Gastroesophageal sphincter (tissue), 4 donors: ENCODE results near the gene ZNF814. TPM values are rescaled to one million over a fixed set of nuclear protein-coding genes. Genes with fewer than 3 reads are reported as not detected.
"Not testable (repeated sequence)": the region's sequence is repeated elsewhere in the genome, so short reads cannot be mapped to it uniquely, and the experiment has no call there.

Source experiments
- ATAC-seq: fragments of 150-250 bp; one replicate; pipeline ENCODE4 v1.9.1; 2016; ENCODE audit warnings: mild to moderate bottlenecking, moderate library complexity
- H3K27ac ChIP-seq, 4 donors: fragments of 200-600 bp; sonication (generic) in 3 of 4; 1 replicate in 3 of 4; 2 replicates in 1 of 4; pipeline ENCODE4 v1.5.1; 2016 to 2019
- H3K27me3 ChIP-seq: fragments of 200-600 bp; sonication (generic); one replicate; pipeline ENCODE4 v1.5.1; 2019
- H3K36me3 ChIP-seq, 2 donors: fragments of 200-600 bp; sonication (generic); one replicate each; pipeline ENCODE4 v1.5.1; 2019; ENCODE audit warnings: control low read depth in 1 of 2
- H3K4me1 ChIP-seq, 3 donors: fragments of 200-600 bp; sonication (generic); 1 replicate in 2 of 3; 2 replicates in 1 of 3; pipeline ENCODE4 v1.5.1; 2016 to 2019; ENCODE audit warnings: control low read depth in 2 of 3
- H3K4me3 ChIP-seq, 2 donors: fragments of 200-600 bp; sonication (generic); one replicate each; pipeline ENCODE4 v1.5.1; 2019; ENCODE audit warnings: mild to moderate bottlenecking in 1 of 2, moderate library complexity in 1 of 2
- H3K9me3 ChIP-seq, 3 donors: fragments of 200-600 bp; sonication (generic); one replicate each; pipeline ENCODE4 v1.5.1; 2017 to 2019; ENCODE audit warnings: control low read depth in 2 of 3
- EP300 ChIP-seq: sonication (generic); formaldehyde crosslinking; IDR thresholded peaks from one replicate; pipeline ENCODE4 v1.6.1; 2017; ENCODE audit warnings: antibody characterized with exemption, mild to moderate bottlenecking
- POLR2A ChIP-seq, 2 donors: fragments of 450-650 bp; IDR thresholded peaks; one replicate each; pipeline ENCODE4 v1.6.1; 2017; ENCODE audit warnings: antibody characterized with exemption in 2 of 2, mild to moderate bottlenecking in 2 of 2, moderate library complexity in 1 of 2
- POLR2AphosphoS5 ChIP-seq: sonication (generic); formaldehyde crosslinking; IDR thresholded peaks from one replicate; pipeline ENCODE4 v1.6.1; 2017; ENCODE audit warnings: antibody characterized with exemption
- WGBS, 2 donors: methylation state at CpG; one replicate each; pipeline ENCODE4 v1.1.5; 2018; ENCODE audit warnings: low coverage in 1 of 2; 5-methylcytosine and 5-hydroxymethylcytosine counted together
- total RNA-seq, 4 donors: library from RNA; depleted of rRNA; stranded (reverse); fragments of >200 nt; gene quantifications; one replicate each; pipeline ENCODE4 v1.1.0, GENCODE V29; 2016
- TF ChIP-seq, protein P1 (sequence below), 4 experiments: fragments of 200-600 bp in 2 of 4; fragments of 450-650 bp in 2 of 4; sonication (generic) in 1 of 4; IDR thresholded peaks; one replicate each; pipeline ENCODE4 v1.5.1; 2017 to 2019; ENCODE audit warnings: antibody characterized with exemption in 4 of 4, mild to moderate bottlenecking in 2 of 4, moderate library complexity in 2 of 4

The ZNF814 gene
- total RNA-seq, 4 donors from 2014 or later, result 4.9 to 13.5 (median 9.6) TPM

DNA sequence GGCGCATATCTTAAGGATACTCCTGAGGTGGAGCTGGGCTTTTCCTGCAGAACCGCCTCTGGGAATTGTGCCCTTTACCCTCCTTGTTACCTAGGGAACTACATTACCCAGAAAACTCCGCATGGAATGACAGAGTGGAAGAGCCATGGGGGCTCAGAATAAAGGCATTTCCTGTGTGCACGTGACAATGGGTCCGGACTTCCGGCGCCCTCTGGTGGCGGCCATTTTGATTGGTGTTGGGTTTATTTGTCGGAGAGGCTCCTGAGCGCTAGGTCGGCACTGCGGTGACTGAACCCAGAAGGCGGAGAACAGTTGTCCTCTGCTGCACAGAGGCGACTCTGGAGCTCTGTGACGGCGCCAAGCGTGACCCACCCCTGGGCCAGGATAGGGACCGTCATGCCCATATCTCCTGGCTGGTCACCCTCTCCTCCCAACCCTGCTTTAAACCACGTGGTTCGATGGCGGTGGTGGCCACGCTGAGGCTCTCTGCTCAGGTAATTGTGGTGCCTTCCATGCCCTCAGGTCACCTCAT is 58.7 kb downstream of the ZNF814 start, which contains the start of gene ZNF587B:
TSS of gene ZNF587B (plus strand) at position 229 of the 532 bp plus-strand sequence. CDS start at position 459, 230 bp downstream.
- Histone ChIP-seq H3K27ac (peak within 1 kb of the TSS in 3 of 4 donors; percentile 57 to 70 (median 64)), H3K4me1 (peaks cover 0 to 14% (median 0%) of the 10 kb centered on the region in 3 donors), H3K4me3 (peak within 1 kb of the TSS; percentile 46 to 55), H3K36me3 (peaks cover 0 to 6% of the 10 kb centered on the region in 2 donors), H3K9me3 (no peaks in the 10 kb centered on the region), H3K27me3 (no peaks in the 10 kb centered on the region)
- TF ChIP-seq, protein P1, sequence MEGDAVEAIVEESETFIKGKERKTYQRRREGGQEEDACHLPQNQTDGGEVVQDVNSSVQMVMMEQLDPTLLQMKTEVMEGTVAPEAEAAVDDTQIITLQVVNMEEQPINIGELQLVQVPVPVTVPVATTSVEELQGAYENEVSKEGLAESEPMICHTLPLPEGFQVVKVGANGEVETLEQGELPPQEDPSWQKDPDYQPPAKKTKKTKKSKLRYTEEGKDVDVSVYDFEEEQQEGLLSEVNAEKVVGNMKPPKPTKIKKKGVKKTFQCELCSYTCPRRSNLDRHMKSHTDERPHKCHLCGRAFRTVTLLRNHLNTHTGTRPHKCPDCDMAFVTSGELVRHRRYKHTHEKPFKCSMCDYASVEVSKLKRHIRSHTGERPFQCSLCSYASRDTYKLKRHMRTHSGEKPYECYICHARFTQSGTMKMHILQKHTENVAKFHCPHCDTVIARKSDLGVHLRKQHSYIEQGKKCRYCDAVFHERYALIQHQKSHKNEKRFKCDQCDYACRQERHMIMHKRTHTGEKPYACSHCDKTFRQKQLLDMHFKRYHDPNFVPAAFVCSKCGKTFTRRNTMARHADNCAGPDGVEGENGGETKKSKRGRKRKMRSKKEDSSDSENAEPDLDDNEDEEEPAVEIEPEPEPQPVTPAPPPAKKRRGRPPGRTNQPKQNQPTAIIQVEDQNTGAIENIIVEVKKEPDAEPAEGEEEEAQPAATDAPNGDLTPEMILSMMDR (IDR thresholded peaks at IDR 0.05), result peak in 3 of 4 experiments; percentile 39 to 52 (median 48)
- TF ChIP-seq POLR2A (IDR thresholded peaks at IDR 0.05), result no peak
- WGBS, 2 donors, result 0 to 22% methylated on average over 4 to 7 of the region's 22 CpGs
- peak; percentile 85 for ATAC-seq

DNA sequence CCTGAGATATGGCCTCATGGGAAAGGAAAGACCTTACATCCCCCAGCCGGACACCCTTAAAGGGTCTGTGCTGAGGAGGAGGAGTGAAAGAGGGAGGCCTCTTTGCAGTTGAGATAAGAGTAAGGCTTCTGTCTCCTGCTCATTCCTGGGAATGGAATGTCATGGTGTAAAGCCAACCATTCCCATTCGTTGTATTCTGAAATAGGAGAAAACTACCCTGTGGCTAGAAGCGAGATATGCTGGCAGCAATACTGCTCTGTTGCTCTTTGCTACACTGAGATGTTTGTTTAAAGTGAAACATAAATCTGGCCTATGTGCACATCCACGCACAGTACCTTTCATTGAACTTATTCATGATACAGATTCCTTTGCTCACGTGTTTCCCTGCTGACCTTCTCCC is 59.5 kb downstream of the ZNF814 start:
- Histone ChIP-seq H3K27ac (no peak overlapping the region), H3K4me3 (no peak overlapping the region), H3K36me3 (peaks cover 0 to 8% of the 10 kb centered on the region in 2 donors), H3K9me3 (no peaks in the 10 kb centered on the region), H3K27me3 (no peaks in the 10 kb centered on the region), H3K4me1 (peaks cover 0 to 14% (median 0%) of the 10 kb centered on the region in 3 donors)
- TF ChIP-seq POLR2AphosphoS5 (no peak), POLR2A (IDR thresholded peaks at IDR 0.05) (no peak), EP300 (no peak)
- TF ChIP-seq, protein P1 (IDR thresholded peaks at IDR 0.05), result no peak
- ATAC-seq, result no peak
- 53 to 71% methylated on average over 5 of the region's 5 CpGs for WGBS, 2 donors

DNA sequence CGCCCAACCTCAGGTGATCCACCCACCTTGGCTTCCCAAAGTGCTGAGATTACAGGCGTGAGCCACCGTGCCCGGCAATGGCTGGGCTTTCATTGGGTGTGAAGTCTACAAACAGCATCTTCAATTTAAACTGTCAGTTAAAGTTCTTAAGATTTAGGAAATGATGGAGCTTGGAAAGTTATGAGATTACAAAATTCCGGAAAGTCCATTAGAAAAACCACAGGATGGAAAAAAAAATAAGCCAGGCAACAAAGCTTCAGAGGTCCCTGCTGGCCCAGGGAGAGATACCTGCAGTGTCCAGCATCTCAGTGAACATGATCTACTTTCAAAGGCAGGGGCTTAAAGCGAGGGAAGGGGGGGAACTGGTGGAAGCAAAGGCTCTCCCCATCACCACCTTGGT is 63.3 kb downstream of the ZNF814 start:
- 89 to 95% methylated on average over 4 to 6 of the region's 6 CpGs for WGBS, 2 donors
- TF ChIP-seq POLR2A (IDR thresholded peaks at IDR 0.05), result no peak
- TF ChIP-seq EP300, result no peak
- TF ChIP-seq, protein P1 (IDR thresholded peaks at IDR 0.05), result no peak
- TF ChIP-seq POLR2AphosphoS5, result no peak
- H3K9me3 ChIP-seq, result no peaks in the 10 kb centered on the region

DNA sequence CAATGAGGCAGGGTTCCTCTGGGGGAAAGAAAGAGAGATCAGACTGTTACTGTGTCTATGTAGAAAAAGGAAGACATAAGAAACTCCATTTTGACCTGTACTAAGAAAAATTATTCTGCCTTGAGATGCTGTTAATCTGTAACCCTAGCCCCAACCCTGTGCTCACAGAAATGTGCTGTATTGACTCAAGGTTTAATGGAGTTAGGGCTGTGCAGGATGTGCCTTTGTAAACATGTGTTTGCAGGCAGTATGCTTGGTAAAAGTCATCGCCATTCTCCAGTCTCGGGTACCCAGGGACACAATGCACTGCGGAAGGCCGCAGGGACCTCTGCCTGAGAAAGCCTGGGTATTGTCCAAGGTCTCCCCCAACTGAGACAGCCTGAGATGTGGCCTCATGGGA is 65.2 kb downstream of the ZNF814 start:
- Histone ChIP-seq H3K4me1 (peaks cover 0 to 26% (median 6%) of the 10 kb centered on the region in 3 donors), H3K36me3 (peaks cover 0 to 17% of the 10 kb centered on the region in 2 donors)
- not testable (repeated sequence) for H3K4me3 ChIP-seq, ATAC-seq, H3K27me3 ChIP-seq, H3K9me3 ChIP-seq, H3K27ac ChIP-seq
- 70% methylated on average over 3 of the region's 4 CpGs; no CpG with 5 or more reads in 1 of the 2 donors for WGBS, 2 donors

More for the DNA sequence above, 63.3 kb downstream of the ZNF814 start:
- Histone ChIP-seq H3K4me1 (peaks cover 0 to 20% (median 2%) of the 10 kb centered on the region in 3 donors), H3K27ac (no peak overlapping the region), H3K27me3 (no peaks in the 10 kb centered on the region), H3K4me3 (no peak overlapping the region), H3K36me3 (peaks cover 0 to 17% of the 10 kb centered on the region in 2 donors)
- ATAC-seq, result no peak

DNA sequence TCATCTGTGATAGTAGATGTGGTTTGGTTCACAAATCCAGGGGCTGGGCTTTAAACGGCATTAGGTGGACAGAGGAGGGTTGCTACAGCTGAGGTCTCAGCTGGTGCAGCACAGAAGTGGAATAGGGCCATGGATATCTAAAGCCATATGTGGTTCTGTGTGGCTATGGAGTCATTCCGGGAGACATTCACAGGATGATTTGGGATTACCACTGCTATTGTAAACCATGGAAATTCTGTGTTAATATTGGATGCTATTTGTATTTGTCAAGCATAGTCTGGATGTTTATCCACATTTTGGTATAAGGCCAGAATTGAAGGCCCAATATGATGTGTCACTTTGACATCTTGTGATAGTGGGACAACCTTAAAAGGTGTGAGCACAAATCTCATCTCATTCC is 65.7 kb downstream of the ZNF814 start:
- not testable (repeated sequence) for H3K27ac ChIP-seq, ATAC-seq, H3K4me3 ChIP-seq, H3K9me3 ChIP-seq, H3K27me3 ChIP-seq
- 63 to 86% methylated on average over 1 to 2 of the region's 2 CpGs for WGBS, 2 donors
- peaks cover 0 to 13% of the 10 kb centered on the region in 2 donors for H3K36me3 ChIP-seq
- H3K4me1 ChIP-seq, result peaks cover 0 to 26% (median 6%) of the 10 kb centered on the region in 3 donors

DNA sequence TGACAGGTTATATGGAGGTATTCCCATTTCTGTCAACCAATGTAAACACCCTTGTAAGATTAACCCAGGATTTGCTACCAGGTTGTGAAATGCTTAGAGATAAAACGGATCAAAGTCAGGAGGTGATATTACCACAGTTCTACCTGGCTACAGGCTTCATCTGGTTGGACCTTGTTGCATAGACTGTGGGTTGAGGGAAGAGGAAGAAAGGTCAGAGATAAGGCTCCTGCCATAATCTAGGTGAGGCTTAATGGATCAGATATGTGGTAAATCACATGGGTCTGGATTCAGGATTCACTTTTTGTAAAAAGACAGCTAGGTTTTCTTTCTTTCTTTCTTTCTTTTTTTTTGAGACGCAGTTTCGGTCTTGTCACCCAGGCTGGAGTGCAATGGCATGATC is 67.3 kb downstream of the ZNF814 start:
- WGBS, 2 donors, result 100% methylated on average over 2 to 3 of the region's 3 CpGs
- not testable (repeated sequence) for H3K4me3 ChIP-seq, ATAC-seq, H3K27me3 ChIP-seq, H3K27ac ChIP-seq, H3K9me3 ChIP-seq
- Histone ChIP-seq H3K36me3 (peaks cover 0 to 11% of the 10 kb centered on the region in 2 donors), H3K4me1 (peaks cover 0 to 26% (median 6%) of the 10 kb centered on the region in 3 donors)

DNA sequence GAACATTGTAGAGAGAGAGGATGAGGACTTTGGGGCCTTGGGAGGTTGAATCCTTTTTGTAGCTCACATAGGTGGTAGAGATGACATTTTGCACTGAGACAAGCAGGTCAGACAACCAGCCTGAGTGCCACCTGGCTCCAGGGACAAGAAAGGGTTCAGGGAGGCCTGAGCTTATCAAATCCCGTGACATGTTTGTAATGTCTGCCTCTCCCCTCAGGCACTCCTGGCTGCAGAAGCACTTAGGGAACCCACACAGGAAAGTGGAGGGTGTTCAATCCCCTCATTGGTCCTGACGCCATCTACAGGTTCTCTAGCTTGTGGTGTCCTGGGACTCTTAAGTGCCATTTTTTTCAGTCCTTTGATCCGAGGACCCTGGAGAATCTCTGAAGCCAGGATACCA is 67.7 kb downstream of the ZNF814 start:
- ATAC-seq, H3K27me3 ChIP-seq, H3K27ac ChIP-seq, H3K9me3 ChIP-seq: not testable (repeated sequence)
- peak overlapping the region in 1 of 2 donors; percentile 68 for H3K4me3 ChIP-seq
- H3K36me3 ChIP-seq, result peaks cover 0 to 11% of the 10 kb centered on the region in 2 donors
- H3K4me1 ChIP-seq, result peaks cover 0 to 26% (median 6%) of the 10 kb centered on the region in 3 donors
- 50% methylated on average over 2 of the region's 3 CpGs; no CpG with 5 or more reads in 1 of the 2 donors for WGBS, 2 donors
